SKM-1 treated with dmso at 0.1 percent for 144 hours (cell line): ENCODE measurements around the gene U2AF2.

ENCODE experiments used
- DNase-seq: peaks from one replicate; lab custom pipeline; 2025; ENCODE audit not compliant: unreplicated experiment; lab: John Stamatoyannopoulos, UW

U2AF2 gene

GRCh38 chr19:55673465-55673864 lies 18.6 kb downstream of the U2AF2 start:
- DNase-seq = no peak

- DNase-seq = no peak
Observed at GRCh38 chr19:55673889-55674288, 19.1 kb downstream of the U2AF2 start.

GRCh38 chr19:55674459-55674840 lies 19.6 kb downstream of the U2AF2 start:
- no peak for DNase-seq

- DNase-seq = peak; percentile 65
Observed at GRCh38 chr19:55674841-55675660, 20.2 kb downstream of the U2AF2 start, which contains the start of gene EPN1. TSS of gene EPN1 (plus strand) at chr19:55675226. CDS start at chr19:55678628, 3,402 bp downstream.

- no peak for DNase-seq
Observed at GRCh38 chr19:55675661-55676354, 21.0 kb downstream of the U2AF2 start.

GRCh38 chr19:55676383-55676782 lies 21.5 kb downstream of the U2AF2 start:
- DNase-seq = no peak

GRCh38 chr19:55676889-55677505 lies 22.2 kb downstream of the U2AF2 start:
- DNase-seq = no peak

- DNase-seq = no peak
Observed at GRCh38 chr19:55677572-55678028, 22.8 kb downstream of the U2AF2 start.

GRCh38 chr19:55678121-55678671 lies 23.4 kb downstream of the U2AF2 start:
- peak; percentile 73 for DNase-seq

GRCh38 chr19:55679343-55680257 lies 24.8 kb downstream of the U2AF2 start:
- DNase-seq = no peak

- no peak for DNase-seq
Observed at GRCh38 chr19:55680339-55681130, 25.7 kb downstream of the U2AF2 start.

GRCh38 chr19:55681131-55682092 lies 26.6 kb downstream of the U2AF2 start:
- no peak for DNase-seq

- no peak for DNase-seq
Observed at GRCh38 chr19:55683449-55684261, 28.8 kb downstream of the U2AF2 start.

GRCh38 chr19:55684946-55685681 lies 30.3 kb downstream of the U2AF2 start:
- DNase-seq = no peak

GRCh38 chr19:55685776-55686175 lies 30.9 kb downstream of the U2AF2 start:
- DNase-seq = no peak

GRCh38 chr19:55686311-55687050 lies 31.6 kb downstream of the U2AF2 start:
- no peak for DNase-seq
